HCT116 (cell line): ENCODE measurements around the gene PTPN13. TPM values are rescaled to one million over a fixed set of nuclear protein-coding genes. Genes with fewer than 3 reads are reported as not detected.

Source experiments
- ATAC-seq: fragments of 200-7000 bp; cut with Tn5 transposase; 2 replicates; pipeline ENCODE4 v1.9.1; 2020; ENCODE audit warnings: mild to moderate bottlenecking, moderate library complexity
- BruUV-seq: library from RNA; stranded (reverse); fragments of 400-500 nt; replicated peaks from 2 replicates; lab custom pipeline; 2021; lab: Mats Ljungman, UMichigan
- CTCF ChIA-PET: fragments of 300-600 bp; sonication (Branson Sonifier 250); formaldehyde crosslinking; loops from one replicate; lab custom pipeline; 2021; ENCODE audit warnings: antibody characterized with exemption; lab: Charles Lee
- POLR2A ChIA-PET: fragments of 300-600, 350-600 bp; sonication (Branson Sonifier 250); formaldehyde crosslinking; loops from one replicate; lab custom pipeline; 2021; ENCODE audit warnings: antibody characterized with exemption; lab: Charles Lee
- RAD21 ChIA-PET, 2 experiments: fragments of 300-600 bp; sonication (Branson Sonifier 250); formaldehyde crosslinking; loops; one replicate each; lab custom pipeline; 2023; ENCODE audit warnings: low total read pairs in 2 of 2; ENCODE audit not compliant: uncharacterized antibody in 2 of 2, unreplicated experiment in 2 of 2, low non-redundant PET in 1 of 2; lab: Charles Lee
- DNase-seq: peaks from one replicate; pipeline ENCODE4 v3.0.0-alpha.2; 2010; ENCODE audit warnings: low read depth, low spot score
- H2AFZ ChIP-seq: fragments of 200-600 bp; shearing (Covaris generic), sonication (generic); 2 replicates; pipeline ENCODE4 v1.6.1; 2017; ENCODE audit warnings: low read depth, mixed run types, mixed read lengths, antibody characterized with exemption, low read length; ENCODE audit not compliant: poor library complexity, severe bottlenecking
- H3K27ac ChIP-seq: 2 replicates; pipeline ENCODE4 v1.5.1; 2012; ENCODE audit warnings: low read depth, low read length
- H3K27me3 ChIP-seq: fragments of 200-600 bp; sonication (generic); 2 replicates; pipeline ENCODE4 v1.6.1; 2016; ENCODE audit warnings: mixed run types, low read length, mixed read lengths; ENCODE audit not compliant: insufficient read depth
- H3K36me3 ChIP-seq, 2 experiments: fragments of 200-500 bp in 1 of 2; fragments of 200-600 bp in 1 of 2; sonication (Bioruptor generic) in 1 of 2; sonication (generic) in 1 of 2; 2 replicates each; pipeline versions ENCODE4 v1.5.1 to v1.6.1; 2014 to 2016; ENCODE audit warnings: low read length in 2 of 2, inconsistent platforms in 1 of 2, mixed read lengths in 1 of 2, mixed run types in 1 of 2; ENCODE audit not compliant: insufficient read depth in 2 of 2, control insufficient read depth in 1 of 2
- H3K4me1 ChIP-seq, 2 experiments: fragments of 200-600 bp in 1 of 2; sonication (generic) in 1 of 2; 2 replicates each; pipeline versions ENCODE4 v1.5.1 to v1.6.1; 2012 to 2017; ENCODE audit warnings: low read length in 2 of 2, inconsistent platforms in 1 of 2, mild to moderate bottlenecking in 1 of 2, mixed read lengths in 1 of 2, mixed run types in 1 of 2, moderate library complexity in 1 of 2; ENCODE audit not compliant: insufficient read depth in 2 of 2, control insufficient read depth in 1 of 2
- H3K4me2 ChIP-seq: fragments of 200-600 bp; sonication (generic); 2 replicates; pipeline ENCODE4 v1.6.1; 2017; ENCODE audit warnings: mixed run types, low read length, mixed read lengths
- H3K4me3 ChIP-seq, 2 experiments: fragments of 200-600 bp in 1 of 2; sonication (generic) in 1 of 2; replicated peaks in 1 of 2; 2 replicates each; pipeline ENCODE4 v1.5.1; 2011 to 2016; ENCODE audit warnings: low read length in 2 of 2, control low read depth in 1 of 2, low read depth in 1 of 2, mild to moderate bottlenecking in 1 of 2, mixed read lengths in 1 of 2, mixed run types in 1 of 2
- H3K79me2 ChIP-seq: fragments of 200-600 bp; sonication (generic); 2 replicates; pipeline ENCODE4 v1.6.1; 2017; ENCODE audit warnings: mild to moderate bottlenecking, mixed run types, low read length, moderate library complexity, mixed read lengths; ENCODE audit not compliant: insufficient read depth
- H3K9ac ChIP-seq: fragments of 200-600 bp; sonication (generic); 2 replicates; pipeline ENCODE4 v1.6.1; 2016; ENCODE audit warnings: low read length, mixed read lengths
- H3K9me2 ChIP-seq: fragments of 200-600 bp; sonication (generic), shearing (Covaris generic); 2 replicates; pipeline ENCODE4 v1.6.1; 2017; ENCODE audit warnings: mixed run types, mild to moderate bottlenecking, moderate library complexity; ENCODE audit not compliant: insufficient read depth
- H3K9me3 ChIP-seq, 2 experiments: fragments of 200-500 bp in 1 of 2; fragments of 200-600 bp in 1 of 2; sonication (Bioruptor generic) in 1 of 2; sonication (generic) in 1 of 2; 2 replicates each; pipeline ENCODE4 v1.6.1; 2014 to 2017; ENCODE audit warnings: low read length in 2 of 2, mixed read lengths in 2 of 2, inconsistent platforms in 1 of 2, low read depth in 1 of 2, mild to moderate bottlenecking in 1 of 2, mixed run types in 1 of 2, moderate library complexity in 1 of 2; ENCODE audit not compliant: control insufficient read depth in 1 of 2, insufficient read depth in 1 of 2
- H4K20me1 ChIP-seq: fragments of 200-600 bp; sonication (generic), shearing (Covaris generic); 2 replicates; pipeline ENCODE4 v1.6.1; 2017; ENCODE audit warnings: mixed run types, mild to moderate bottlenecking, moderate library complexity; ENCODE audit not compliant: insufficient read depth
- SRF ChIP-seq: IDR thresholded peaks from 2 replicates; pipeline ENCODE4 v1.6.1; 2012; ENCODE audit warnings: low read depth
- TCF7L2 ChIP-seq: IDR thresholded peaks from 2 replicates; pipeline ENCODE4 v1.7.0; 2011; ENCODE audit warnings: borderline replicate concordance, inconsistent platforms; ENCODE audit not compliant: insufficient read depth, insufficient read length; ENCODE audit errors: extremely low read depth
- ZFX ChIP-seq: fragments of 450-650 bp; IDR thresholded peaks from 2 replicates; pipeline ENCODE4 v1.6.1; 2017
- ZNF274 ChIP-seq: fragments of 200-500 bp; sonication (Bioruptor generic); IDR thresholded peaks from 2 replicates; pipeline ENCODE4 v1.6.1; 2014; ENCODE audit warnings: mild to moderate bottlenecking, low read depth, low read length, inconsistent platforms
- intact Hi-C: fragments of 100-400 bp; cut with micrococcal nuclease; formaldehyde crosslinking; loops from 2 replicates; pipeline ENCODE4 v1.10.0; 2022
- total RNA-seq: library from RNA; stranded (reverse); gene quantifications from one replicate; pipeline ENCODE4 v1.2.1, GENCODE V29; 2021; ENCODE audit not compliant: unreplicated experiment
- TF ChIP-seq, protein P1 (sequence below): IDR thresholded peaks from 2 replicates; pipeline ENCODE4 v1.6.1; 2012; ENCODE audit warnings: low read depth

The PTPN13 gene
- total RNA-seq, 1 experiment from 2014 or later = 14.6 TPM

DNA sequence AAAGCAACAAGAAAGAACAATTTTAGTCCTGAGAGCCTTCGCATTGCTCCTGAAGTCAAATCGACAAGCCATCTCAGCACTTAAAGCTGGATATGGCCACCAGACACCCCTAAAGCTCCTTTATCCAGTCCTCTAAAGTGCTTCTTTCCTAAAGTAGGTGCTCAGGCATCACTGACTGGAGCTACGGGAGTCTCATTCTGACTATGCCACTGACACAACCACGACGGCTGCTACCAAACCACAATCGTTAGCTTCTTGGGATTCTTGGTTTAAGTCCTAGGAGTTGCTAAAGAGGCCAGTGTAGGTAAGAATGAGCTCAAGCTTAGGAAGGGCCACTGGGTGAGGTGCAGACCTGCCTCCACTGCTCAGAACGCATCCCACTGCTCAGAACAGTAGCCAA lies 254.0 kb downstream of the PTPN13 start:
- TF ChIP-seq ZNF274 = no peak
- no peak for TF ChIP-seq TCF7L2
- TF ChIP-seq, protein P1, sequence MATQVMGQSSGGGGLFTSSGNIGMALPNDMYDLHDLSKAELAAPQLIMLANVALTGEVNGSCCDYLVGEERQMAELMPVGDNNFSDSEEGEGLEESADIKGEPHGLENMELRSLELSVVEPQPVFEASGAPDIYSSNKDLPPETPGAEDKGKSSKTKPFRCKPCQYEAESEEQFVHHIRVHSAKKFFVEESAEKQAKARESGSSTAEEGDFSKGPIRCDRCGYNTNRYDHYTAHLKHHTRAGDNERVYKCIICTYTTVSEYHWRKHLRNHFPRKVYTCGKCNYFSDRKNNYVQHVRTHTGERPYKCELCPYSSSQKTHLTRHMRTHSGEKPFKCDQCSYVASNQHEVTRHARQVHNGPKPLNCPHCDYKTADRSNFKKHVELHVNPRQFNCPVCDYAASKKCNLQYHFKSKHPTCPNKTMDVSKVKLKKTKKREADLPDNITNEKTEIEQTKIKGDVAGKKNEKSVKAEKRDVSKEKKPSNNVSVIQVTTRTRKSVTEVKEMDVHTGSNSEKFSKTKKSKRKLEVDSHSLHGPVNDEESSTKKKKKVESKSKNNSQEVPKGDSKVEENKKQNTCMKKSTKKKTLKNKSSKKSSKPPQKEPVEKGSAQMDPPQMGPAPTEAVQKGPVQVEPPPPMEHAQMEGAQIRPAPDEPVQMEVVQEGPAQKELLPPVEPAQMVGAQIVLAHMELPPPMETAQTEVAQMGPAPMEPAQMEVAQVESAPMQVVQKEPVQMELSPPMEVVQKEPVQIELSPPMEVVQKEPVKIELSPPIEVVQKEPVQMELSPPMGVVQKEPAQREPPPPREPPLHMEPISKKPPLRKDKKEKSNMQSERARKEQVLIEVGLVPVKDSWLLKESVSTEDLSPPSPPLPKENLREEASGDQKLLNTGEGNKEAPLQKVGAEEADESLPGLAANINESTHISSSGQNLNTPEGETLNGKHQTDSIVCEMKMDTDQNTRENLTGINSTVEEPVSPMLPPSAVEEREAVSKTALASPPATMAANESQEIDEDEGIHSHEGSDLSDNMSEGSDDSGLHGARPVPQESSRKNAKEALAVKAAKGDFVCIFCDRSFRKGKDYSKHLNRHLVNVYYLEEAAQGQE = no peak
- TF ChIP-seq ZFX = no peak
- TF ChIP-seq SRF = no peak
- TF ChIP-seq, all 23 proteins: peak for 0
- H4K20me1 ChIP-seq = no peaks in the 10 kb centered on the region
- intact Hi-C loops = no loop called here
- RAD21 ChIA-PET = no interaction called here
- no peaks in the 10 kb centered on the region for H3K4me1 ChIP-seq
- H3K36me3 ChIP-seq = no peaks in the 10 kb centered on the region
- POLR2A ChIA-PET = no interaction called here
- no peak overlapping the region for H3K9ac ChIP-seq
- DNase-seq (no peak), ATAC-seq (no peak)
- BruUV-seq = no TSS peak
- H3K27me3 ChIP-seq = no peaks in the 10 kb centered on the region
- no peaks in the 10 kb centered on the region for H3K9me3 ChIP-seq
- no peaks in the 10 kb centered on the region for H3K79me2 ChIP-seq
- no peak overlapping the region for H3K27ac ChIP-seq
- H3K4me2 ChIP-seq = no peak overlapping the region
- H3K9me2 ChIP-seq = no peaks in the 10 kb centered on the region
- CTCF ChIA-PET = no interaction called here
- H3K4me3 ChIP-seq = no peak overlapping the region
- no peak overlapping the region for H2AFZ ChIP-seq
